ENCODE results near the gene MAT2A. TPM values are rescaled to one million over a fixed set of nuclear protein-coding genes. Genes with fewer than 3 reads are reported as not detected.

MAT2A gene
- total and polyA plus RNA-seq, 9 of the 15 experiments (the other 6 are each of a cell fraction or from before 2014, with no cell fraction given): 130 to 1,027 (median 240) TPM

DNA sequence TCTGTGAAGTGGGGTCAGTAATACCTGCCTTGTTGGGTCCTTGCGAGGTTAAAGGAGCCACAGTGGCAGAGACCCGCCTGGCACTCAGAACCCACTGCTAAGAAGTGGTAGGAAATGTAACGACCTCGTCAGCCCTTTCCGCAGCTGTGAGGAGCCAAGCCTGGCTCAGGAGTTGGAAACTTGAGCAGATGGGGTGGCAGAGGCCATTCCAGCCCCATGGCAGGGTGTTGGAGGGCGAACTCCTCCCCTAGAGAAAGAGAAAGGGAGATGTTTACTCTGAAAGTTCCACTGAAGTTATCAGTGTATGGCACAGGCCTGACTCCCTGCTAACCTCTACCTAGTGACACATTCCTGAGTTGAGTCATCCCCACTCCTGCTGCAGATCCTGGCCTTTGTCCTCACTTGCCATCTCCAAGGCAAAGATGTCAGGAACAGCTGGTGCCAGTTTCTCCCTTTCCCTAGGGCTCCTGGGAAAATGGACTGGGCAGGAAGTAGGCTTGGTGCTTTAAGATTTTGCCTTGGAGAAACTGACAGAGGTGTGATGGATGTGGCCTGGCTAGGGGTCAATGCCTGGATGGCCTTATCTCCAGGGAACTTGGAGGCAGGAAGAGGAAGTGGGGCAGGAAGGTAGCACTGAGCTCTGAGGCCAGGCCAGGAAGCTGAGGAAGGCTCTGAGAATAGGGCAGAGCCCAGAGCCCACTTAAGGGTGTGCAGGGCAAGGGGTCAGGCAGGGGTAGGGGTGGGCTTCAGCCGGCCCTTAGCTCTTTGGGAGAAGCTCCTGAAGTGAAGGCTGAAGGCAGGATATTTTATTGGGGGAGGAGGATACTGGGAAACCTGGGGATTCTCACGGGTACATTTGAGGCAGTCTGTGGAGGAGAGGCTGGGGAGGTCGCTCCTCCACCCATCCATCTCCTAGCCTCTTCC is 46.2 kb downstream of the MAT2A start (continued):
- TF ChIP-seq, protein P1, sequence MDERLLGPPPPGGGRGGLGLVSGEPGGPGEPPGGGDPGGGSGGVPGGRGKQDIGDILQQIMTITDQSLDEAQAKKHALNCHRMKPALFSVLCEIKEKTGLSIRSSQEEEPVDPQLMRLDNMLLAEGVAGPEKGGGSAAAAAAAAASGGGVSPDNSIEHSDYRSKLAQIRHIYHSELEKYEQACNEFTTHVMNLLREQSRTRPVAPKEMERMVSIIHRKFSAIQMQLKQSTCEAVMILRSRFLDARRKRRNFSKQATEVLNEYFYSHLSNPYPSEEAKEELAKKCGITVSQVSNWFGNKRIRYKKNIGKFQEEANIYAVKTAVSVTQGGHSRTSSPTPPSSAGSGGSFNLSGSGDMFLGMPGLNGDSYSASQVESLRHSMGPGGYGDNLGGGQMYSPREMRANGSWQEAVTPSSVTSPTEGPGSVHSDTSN (CRISPR knock-in tag; IDR thresholded peaks at IDR 0.05; ENCODE audit: low read depth): peak; percentile 53
- TF ChIP-seq, protein P1 (tag; conservative IDR thresholded peaks at IDR 0.05; ENCODE audit: low read depth): peak; percentile 91
- TF ChIP-seq ZNF584 (CRISPR knock-in tag; IDR thresholded peaks at IDR 0.05; ENCODE audit: low read depth) (peak; percentile 81; the same call in 1 of the 2 replicates), ILF3 (IDR thresholded peaks at IDR 0.05; ENCODE audit: borderline replicate concordance) (no peak), RBFOX2 (IDR thresholded peaks at IDR 0.05; ENCODE audit: low read depth, low read length) (no peak), ZSCAN29 (IDR thresholded peaks at IDR 0.05) (no peak), SRSF9 (IDR thresholded peaks at IDR 0.05; ENCODE audit: borderline replicate concordance, low read depth, low read length) (no peak), ZSCAN32 (CRISPR knock-in tag; IDR thresholded peaks at IDR 0.05) (no peak), BRF1 (IDR thresholded peaks at IDR 0.05; ENCODE audit: borderline replicate concordance, extremely low read depth, insufficient read length) (no peak), MTF1 (CRISPR knock-in tag; IDR thresholded peaks at IDR 0.05; ENCODE audit: borderline replicate concordance) (no peak), ZC3H8 (IDR thresholded peaks at IDR 0.05) (no peak), IFI16 (CRISPR knock-in tag; IDR thresholded peaks at IDR 0.05) (no peak), HDGF (IDR thresholded peaks at IDR 0.05) (no peak), FOXP1 (CRISPR knock-in tag; IDR thresholded peaks at IDR 0.05) (no peak), XRCC3 (IDR thresholded peaks at IDR 0.05) (no peak), ZNF830 (CRISPR knock-in tag; IDR thresholded peaks at IDR 0.05) (0 out of 2 replicates have a peak, but pooled peaks have one; percentile 11), ZNF3 (CRISPR knock-in tag; IDR thresholded peaks at IDR 0.05) (no peak)
- TF ChIP-seq, protein P2, sequence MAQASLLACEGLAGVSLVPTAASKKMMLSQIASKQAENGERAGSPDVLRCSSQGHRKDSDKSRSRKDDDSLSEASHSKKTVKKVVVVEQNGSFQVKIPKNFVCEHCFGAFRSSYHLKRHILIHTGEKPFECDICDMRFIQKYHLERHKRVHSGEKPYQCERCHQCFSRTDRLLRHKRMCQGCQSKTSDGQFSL (CRISPR knock-in tag; IDR thresholded peaks at IDR 0.05): no peak
- TF ChIP-seq, protein P2 (tag; IDR thresholded peaks at IDR 0.05): no peak
- TF ChIP-seq, protein P3, sequence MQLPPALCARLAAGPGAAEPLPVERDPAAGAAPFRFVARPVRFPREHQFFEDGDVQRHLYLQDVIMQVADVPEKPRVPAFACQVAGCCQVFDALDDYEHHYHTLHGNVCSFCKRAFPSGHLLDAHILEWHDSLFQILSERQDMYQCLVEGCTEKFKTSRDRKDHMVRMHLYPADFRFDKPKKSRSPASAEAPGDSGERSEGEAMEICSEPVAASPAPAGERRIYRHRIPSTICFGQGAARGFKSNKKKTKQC (CRISPR knock-in tag; IDR thresholded peaks at IDR 0.05): no peak
- TF ChIP-seq, protein P4, sequence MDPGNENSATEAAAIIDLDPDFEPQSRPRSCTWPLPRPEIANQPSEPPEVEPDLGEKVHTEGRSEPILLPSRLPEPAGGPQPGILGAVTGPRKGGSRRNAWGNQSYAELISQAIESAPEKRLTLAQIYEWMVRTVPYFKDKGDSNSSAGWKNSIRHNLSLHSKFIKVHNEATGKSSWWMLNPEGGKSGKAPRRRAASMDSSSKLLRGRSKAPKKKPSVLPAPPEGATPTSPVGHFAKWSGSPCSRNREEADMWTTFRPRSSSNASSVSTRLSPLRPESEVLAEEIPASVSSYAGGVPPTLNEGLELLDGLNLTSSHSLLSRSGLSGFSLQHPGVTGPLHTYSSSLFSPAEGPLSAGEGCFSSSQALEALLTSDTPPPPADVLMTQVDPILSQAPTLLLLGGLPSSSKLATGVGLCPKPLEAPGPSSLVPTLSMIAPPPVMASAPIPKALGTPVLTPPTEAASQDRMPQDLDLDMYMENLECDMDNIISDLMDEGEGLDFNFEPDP (CRISPR knock-in tag; IDR thresholded peaks at IDR 0.05): no peak
- TF ChIP-seq, protein P5, sequence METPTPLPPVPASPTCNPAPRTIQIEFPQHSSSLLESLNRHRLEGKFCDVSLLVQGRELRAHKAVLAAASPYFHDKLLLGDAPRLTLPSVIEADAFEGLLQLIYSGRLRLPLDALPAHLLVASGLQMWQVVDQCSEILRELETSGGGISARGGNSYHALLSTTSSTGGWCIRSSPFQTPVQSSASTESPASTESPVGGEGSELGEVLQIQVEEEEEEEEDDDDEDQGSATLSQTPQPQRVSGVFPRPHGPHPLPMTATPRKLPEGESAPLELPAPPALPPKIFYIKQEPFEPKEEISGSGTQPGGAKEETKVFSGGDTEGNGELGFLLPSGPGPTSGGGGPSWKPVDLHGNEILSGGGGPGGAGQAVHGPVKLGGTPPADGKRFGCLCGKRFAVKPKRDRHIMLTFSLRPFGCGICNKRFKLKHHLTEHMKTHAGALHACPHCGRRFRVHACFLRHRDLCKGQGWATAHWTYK (CRISPR knock-in tag; IDR thresholded peaks at IDR 0.05): peak; percentile 47; the same call in 1 of the 2 replicates

Measured in K562 (cell line).